Kidney epithelial cell (primary cell): Measurements from ENCODE around the gene TEKT5. TPM values are rescaled to one million over a fixed set of nuclear protein-coding genes. Genes with fewer than 3 reads are reported as not detected.
"Not testable (repeated sequence)": the region's sequence is repeated elsewhere in the genome, so short reads cannot be mapped to it uniquely, and the experiment has no call there.

ENCODE experiments used
- DNase-seq: peaks from one replicate; pipeline ENCODE4 v3.0.0-alpha.2; 2010; ENCODE audit warnings: low read depth
- H3K27me3 ChIP-seq: 2 replicates; pipeline ENCODE4 v1.6.0; 2011; ENCODE audit warnings: low read length; ENCODE audit not compliant: control insufficient read depth, insufficient read depth
- H3K36me3 ChIP-seq: 2 replicates; pipeline ENCODE4 v1.5.1; 2011; ENCODE audit warnings: low read length; ENCODE audit not compliant: control insufficient read depth, insufficient read depth
- H3K4me3 ChIP-seq: 2 replicates; pipeline ENCODE4 v1.5.1; 2011; ENCODE audit warnings: low read depth, mild to moderate bottlenecking, control low read depth, low read length
- CTCF ChIP-seq: IDR thresholded peaks from 2 replicates; pipeline ENCODE4 v1.5.1; 2011; ENCODE audit warnings: mild to moderate bottlenecking, moderate library complexity, low read length, control low read depth, inconsistent platforms; ENCODE audit not compliant: insufficient read depth, poor library complexity, severe bottlenecking
- total RNA-seq: library from RNA; depleted of rRNA; stranded (reverse); fragments of >200 nt; gene quantifications from 2 replicates; pipeline ENCODE4 v1.2.3, GENCODE V29; 2015

TEKT5 gene
- total RNA-seq, 1 donor from 2014 or later = 0.04 TPM

- Histone ChIP-seq H3K27me3 (no peaks in the 10 kb centered on the region), H3K36me3 (no peaks in the 10 kb centered on the region), H3K4me3 (no peak overlapping the region)
- no peak for TF ChIP-seq CTCF
- DNase-seq = no peak
Observed at GRCh38 chr16:10654592-10655414, 39.9 kb downstream of the TEKT5 start.

- Histone ChIP-seq H3K36me3 (no peaks in the 10 kb centered on the region), H3K4me3 (no peak overlapping the region), H3K27me3 (no peaks in the 10 kb centered on the region)
- DNase-seq = no peak
- no peak for TF ChIP-seq CTCF
Observed at GRCh38 chr16:10652730-10653590, 41.8 kb downstream of the TEKT5 start.

- DNase-seq, H3K27me3 ChIP-seq, H3K4me3 ChIP-seq, H3K36me3 ChIP-seq: not testable (repeated sequence)
Observed at GRCh38 chr16:10649098-10649497, 45.6 kb downstream of the TEKT5 start.

GRCh38 chr16:10647721-10648296, 46.9 kb downstream of the TEKT5 start:
- DNase-seq = no peak

GRCh38 chr16:10647264-10647720, 47.4 kb downstream of the TEKT5 start:
- Histone ChIP-seq H3K27me3 (no peaks in the 10 kb centered on the region), H3K36me3 (no peaks in the 10 kb centered on the region), H3K4me3 (no peak overlapping the region)
- DNase-seq = no peak
- TF ChIP-seq CTCF = no peak

More at GRCh38 chr16:10647721-10648296, 46.9 kb downstream of the TEKT5 start:
- no peak overlapping the region for H3K4me3 ChIP-seq
- H3K27me3 ChIP-seq = no peaks in the 10 kb centered on the region
- no peaks in the 10 kb centered on the region for H3K36me3 ChIP-seq
- no peak for TF ChIP-seq CTCF
